Skeletal muscle cell (primary cell): ENCODE measurements around the gene MGAT5B.
A peak's percentile ranks its signal among the peaks of the same experiment; 100 is the strongest.
"Not testable (repeated sequence)": the region's sequence is repeated elsewhere in the genome, so short reads cannot be mapped to it uniquely, and the experiment has no call there.

Source experiments
- DNase-seq: peaks from one replicate; pipeline ENCODE4 v3.0.0-alpha.2; 2010; ENCODE audit warnings: low read depth
- H3K4me3 ChIP-seq: 2 replicates; pipeline ENCODE4 v1.5.1; 2011; ENCODE audit warnings: low read depth, mild to moderate bottlenecking, control low read depth, low read length, moderate library complexity

The MGAT5B gene, protein sequence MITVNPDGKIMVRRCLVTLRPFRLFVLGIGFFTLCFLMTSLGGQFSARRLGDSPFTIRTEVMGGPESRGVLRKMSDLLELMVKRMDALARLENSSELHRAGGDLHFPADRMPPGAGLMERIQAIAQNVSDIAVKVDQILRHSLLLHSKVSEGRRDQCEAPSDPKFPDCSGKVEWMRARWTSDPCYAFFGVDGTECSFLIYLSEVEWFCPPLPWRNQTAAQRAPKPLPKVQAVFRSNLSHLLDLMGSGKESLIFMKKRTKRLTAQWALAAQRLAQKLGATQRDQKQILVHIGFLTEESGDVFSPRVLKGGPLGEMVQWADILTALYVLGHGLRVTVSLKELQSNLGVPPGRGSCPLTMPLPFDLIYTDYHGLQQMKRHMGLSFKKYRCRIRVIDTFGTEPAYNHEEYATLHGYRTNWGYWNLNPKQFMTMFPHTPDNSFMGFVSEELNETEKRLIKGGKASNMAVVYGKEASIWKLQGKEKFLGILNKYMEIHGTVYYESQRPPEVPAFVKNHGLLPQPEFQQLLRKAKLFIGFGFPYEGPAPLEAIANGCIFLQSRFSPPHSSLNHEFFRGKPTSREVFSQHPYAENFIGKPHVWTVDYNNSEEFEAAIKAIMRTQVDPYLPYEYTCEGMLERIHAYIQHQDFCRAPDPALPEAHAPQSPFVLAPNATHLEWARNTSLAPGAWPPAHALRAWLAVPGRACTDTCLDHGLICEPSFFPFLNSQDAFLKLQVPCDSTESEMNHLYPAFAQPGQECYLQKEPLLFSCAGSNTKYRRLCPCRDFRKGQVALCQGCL

DNA sequence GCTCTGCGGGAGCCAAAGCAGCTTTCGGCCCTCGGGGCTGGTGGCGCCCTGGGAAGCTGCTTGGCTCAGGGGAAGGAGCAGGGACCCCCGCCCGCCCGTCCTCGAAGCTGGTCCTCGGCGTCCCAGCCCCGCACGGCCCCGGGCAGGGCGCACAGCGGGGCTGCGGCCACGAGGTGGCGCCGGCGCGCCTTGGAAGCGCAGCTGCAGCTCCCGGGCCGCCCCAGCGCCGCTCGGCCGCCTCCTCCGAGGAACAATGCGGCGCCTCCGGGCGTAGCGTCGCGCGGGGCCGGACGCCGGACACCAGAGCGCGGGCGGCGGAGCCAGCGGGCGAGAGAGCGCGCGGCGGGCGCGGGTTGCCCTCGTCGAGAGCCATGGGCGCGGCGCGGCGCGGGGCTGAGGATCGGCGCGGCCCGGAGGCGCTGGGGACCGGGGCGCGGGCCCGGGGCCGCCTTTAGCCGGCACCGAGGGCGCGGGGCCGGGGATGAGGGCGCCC is at the start of gene MGAT5B:
Gene MGAT5B (plus strand): TSS at position 229 of the 493 bp plus-strand sequence. CDS start 626 bp downstream, outside the sequence.
- peak; percentile 19 for DNase-seq
- H3K4me3 ChIP-seq, result peak within 1 kb of the TSS; percentile 26

DNA sequence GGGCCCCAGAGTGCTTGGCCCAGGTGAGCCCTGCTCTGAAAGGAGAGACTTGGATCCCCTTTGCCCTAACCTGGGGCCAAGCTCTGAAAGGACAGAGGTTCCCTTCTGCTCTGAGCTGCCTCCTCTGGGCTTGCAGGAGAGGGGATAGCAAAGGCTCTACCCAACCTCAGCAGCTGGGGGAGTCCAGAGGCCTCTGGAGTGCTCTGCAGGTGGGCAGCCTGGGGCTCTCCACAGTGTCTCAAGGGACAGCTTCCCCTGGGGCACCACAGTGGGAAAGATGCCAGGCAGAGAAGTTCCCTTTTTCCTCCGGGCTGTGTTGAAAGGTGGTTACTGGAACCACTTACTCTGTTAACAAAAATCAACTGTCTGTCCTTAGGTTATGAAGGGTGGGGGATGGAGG is 48.2 kb upstream of the MGAT5B start:
- DNase-seq, result no peak
- H3K4me3 ChIP-seq, result no peak overlapping the region

DNA sequence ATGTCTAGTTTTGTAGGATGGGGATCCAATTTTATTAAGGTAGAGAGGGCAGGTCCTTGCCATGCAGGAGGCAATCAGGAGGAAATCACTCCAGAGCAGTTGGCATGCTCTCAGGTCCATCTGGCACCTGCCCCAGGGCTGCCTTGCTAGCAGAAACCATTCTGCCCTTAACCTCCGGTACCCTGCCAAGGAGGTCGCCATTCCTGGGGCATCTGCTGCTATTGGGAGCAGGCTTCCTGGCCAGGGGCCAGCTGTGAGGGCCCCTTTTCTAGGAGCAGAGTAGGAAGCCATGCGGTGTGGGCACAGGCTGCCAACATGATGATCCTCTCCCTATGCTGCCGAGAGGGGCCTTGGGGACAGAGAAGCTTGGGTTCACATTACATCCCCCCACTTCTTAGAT is 47.6 kb upstream of the MGAT5B start:
- DNase-seq, result no peak
- no peak overlapping the region for H3K4me3 ChIP-seq

DNA sequence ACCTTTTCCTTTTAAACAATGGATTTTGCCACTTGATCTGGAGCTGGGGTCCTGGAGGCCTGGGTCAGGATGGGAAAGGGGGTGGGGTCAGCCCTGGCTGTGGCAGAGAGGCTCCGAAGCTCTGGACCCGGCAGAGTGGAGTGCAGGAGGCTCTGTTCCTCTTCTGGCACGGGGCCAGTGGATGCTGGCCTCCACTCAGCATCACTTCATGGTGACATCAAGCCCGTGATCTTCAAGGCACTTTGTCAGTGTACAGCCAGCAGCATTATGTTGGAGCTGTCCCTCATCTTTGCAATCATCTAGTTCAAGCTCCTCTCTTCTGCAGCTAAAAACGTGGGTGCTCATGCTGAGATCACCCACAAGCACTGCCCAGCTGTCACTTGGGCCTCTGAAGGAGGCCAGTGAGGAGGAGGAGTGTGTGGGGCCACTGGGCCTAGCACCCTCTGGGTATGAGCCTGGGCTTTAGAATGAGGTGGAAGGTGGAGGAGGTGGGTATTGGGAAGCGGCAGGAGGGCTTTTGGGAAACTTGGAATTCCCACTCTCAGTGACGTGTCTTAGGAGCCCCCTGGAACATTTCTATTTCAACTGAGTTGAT is 45.9 kb upstream of the MGAT5B start:
- no peak overlapping the region for H3K4me3 ChIP-seq
- DNase-seq, result no peak

DNA sequence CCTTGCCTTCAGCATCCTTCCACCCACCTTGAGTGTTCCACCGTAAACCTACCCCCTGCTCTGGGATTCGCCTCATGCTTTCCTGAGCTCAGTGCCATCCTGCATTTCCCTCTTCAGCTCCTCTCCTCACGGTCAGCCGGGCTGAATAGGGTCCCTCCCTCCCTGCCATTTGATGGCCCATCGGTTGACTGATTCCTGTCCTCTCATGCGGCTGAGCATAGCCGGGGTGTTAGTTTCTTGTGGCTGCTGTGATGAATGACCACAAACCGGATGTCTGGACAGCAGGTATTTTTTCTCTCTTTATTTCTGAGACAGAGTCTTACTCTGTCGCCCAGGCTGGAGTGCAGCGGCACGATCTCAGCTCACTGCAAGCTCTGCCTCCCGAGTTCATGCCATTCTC is 44.1 kb upstream of the MGAT5B start:
- H3K4me3 ChIP-seq, result no peak overlapping the region
- DNase-seq, result no peak

DNA sequence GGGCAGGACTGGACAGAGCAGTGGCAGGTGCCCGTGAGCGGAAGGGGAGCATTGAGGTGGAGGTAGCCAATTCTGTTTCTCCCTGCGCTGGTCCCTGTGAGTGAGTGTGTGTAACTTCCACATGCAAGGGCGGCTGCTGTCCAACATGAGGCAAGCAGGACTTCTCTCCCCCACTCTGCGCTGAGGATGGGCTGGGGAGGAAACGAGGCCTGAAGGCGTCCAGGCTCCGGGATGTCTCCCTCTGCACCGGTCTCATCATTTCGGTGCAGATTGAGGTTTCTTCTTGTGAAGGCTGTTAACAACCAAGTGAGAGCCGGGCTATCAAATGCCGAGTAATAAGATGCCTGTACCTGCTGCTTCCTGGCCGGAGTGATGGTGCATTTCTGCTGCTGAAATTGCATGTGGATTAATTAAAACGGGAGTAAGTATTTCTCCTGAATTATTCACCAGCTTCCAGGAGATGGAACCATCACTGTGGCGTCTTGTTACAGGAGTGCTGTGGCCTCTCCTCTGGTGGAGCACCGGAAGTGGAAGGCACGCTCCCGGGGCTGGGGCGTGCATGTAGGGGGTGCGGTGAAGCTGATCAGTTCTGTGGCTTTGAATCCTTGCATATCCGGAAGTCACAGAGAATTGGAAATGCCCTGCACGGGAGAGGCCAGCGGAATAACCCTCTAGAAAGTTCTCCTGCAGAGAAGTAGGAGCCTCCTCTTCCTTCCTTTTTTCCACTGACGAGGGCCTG is 41.7 kb upstream of the MGAT5B start:
- DNase-seq, result no peak
- no peak overlapping the region for H3K4me3 ChIP-seq

DNA sequence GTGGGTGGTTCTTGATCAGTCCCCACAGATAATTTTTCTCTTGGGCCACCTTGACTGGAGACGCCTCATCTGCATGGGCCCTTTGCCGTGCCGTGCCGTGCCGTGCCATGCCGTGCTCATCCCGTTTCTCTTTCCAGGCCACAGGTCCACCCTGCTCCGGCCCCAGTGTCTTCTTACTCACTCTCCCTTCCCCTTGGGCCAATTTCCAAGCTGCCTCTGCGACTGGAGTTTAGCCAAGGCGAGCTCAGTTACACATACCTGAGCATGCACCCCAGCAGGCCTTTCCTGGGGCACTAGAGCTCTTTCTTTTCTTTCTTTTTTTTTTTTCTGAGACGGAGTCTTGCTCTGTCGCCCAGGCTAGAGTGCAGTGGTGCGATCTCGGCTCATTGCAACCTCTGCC is 40.5 kb upstream of the MGAT5B start:
- no peak for DNase-seq
- H3K4me3 ChIP-seq, result no peak overlapping the region

DNA sequence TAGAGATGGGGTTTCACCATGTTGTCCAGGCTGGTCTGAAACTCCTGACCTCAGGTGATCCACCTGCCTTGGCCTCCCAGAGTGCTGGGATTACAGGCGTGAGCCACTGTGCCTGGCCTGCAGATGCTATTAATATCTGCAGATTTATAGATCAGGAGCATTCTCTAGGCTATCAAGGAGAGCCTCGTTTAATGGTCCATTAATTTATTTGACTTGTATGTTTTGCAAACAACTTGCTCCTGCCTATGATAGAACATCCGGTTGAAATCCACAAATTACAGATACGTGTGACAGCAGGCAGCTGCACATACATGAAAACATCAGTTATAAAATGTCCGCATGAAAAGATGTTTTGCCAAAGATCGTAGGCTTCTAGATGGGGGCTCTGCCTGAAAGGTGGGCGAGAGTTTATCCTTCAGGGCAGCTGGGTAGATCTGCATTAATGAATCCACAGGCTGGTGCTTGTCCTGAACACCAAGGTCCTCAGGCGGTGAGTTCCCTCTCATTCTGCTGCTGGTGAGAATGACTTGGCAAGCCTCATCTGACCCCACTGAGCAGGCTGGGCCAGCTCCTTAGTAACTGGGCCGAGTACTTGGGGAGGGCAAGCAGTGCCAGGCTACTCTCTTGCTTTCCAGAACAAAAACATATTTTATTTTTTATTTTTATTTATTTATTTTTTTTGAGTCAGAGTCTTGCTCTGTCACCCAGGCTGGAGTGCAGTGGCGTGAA is 37.1 kb upstream of the MGAT5B start:
- no peak for DNase-seq
- H3K4me3 ChIP-seq, result no peak overlapping the region

DNA sequence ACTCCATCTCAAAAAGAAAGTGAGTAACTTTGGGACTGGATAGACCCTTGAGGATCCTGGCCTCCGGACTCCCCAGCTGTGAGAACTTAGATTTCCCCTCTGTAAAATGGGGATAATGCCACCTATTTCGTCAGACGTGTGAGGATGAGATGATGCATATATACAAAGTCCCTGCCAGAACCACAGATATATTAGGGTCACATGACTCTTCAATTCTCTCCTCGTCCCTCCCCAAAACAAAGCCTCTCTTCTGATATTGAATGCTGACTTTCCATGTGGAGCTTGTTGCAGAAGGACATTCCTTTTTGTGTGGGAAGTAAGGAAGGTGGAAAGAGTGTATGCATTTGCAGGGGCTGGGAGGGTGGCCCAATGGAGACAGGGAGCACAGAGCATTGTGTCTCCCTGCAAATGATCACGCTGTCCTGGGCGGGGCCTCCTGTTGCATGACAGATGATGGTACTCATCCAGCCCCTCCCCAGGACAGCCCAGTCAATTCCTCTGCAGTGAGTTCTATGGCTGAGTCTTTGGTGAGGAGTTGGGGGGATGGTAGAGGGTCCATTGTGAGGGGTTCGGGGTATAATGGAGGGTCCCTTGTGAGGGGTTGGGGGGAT is 35.1 kb upstream of the MGAT5B start:
- no peak for DNase-seq

DNA sequence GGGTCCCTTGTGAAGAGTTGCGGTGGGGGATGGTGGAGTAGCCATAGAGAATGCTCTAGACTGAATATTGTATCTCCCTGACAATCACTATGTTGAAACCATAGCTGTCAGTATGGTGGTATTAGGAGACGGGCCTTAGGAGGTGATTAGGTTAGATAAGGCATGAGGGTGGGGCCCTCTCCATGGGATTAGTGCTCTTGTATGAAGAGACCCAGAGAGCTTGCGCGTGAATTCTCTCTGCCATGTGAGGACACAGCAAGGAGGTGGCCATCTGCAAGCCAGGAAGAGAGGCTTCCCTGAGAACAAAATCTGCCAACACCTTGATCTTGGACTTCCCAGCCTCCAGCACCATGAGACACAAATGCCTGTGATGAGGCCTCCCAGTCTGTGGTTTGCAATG is 34.5 kb upstream of the MGAT5B start:
- no peak overlapping the region for H3K4me3 ChIP-seq
- DNase-seq, result no peak

More for the DNA sequence above, 35.1 kb upstream of the MGAT5B start:
- no peak overlapping the region for H3K4me3 ChIP-seq

DNA sequence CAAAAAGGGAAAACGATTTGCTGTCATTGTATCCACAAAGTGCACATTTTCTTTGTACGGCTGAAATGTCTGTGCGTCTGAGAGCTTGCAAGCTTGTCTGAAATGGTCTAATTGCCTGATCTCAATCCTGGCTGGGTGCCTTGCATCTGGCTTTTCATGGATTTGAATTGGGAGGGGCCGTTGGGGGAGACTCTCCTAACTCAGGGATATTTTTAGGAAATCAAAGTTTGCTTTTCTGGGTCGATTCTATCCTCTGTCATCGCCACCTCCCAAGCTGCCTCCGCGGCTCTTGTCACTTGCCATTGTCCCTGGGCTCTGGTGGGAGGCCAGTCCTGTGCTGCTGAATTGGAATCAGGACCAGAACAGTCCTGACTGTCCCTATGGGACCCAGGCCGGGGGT is 33.3 kb upstream of the MGAT5B start:
- no peak for DNase-seq
- H3K4me3 ChIP-seq, result no peak overlapping the region

DNA sequence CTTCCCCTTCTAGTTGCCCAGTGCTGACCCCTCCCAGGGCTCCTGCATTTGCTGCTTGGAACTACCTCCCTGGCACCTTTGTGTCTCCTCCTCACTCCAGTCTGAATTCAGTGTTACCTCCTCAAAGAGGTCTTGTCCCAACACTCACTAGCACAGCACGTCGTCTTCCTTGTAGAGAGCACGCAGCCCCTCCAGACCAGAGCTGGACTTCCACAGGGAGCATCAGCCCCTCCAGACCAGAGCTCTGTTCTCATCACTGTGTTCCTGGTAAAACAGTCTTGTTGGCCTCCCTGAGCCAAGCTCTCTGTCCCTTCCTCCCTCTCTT is 27.8 kb upstream of the MGAT5B start:
- DNase-seq, result no peak

DNA sequence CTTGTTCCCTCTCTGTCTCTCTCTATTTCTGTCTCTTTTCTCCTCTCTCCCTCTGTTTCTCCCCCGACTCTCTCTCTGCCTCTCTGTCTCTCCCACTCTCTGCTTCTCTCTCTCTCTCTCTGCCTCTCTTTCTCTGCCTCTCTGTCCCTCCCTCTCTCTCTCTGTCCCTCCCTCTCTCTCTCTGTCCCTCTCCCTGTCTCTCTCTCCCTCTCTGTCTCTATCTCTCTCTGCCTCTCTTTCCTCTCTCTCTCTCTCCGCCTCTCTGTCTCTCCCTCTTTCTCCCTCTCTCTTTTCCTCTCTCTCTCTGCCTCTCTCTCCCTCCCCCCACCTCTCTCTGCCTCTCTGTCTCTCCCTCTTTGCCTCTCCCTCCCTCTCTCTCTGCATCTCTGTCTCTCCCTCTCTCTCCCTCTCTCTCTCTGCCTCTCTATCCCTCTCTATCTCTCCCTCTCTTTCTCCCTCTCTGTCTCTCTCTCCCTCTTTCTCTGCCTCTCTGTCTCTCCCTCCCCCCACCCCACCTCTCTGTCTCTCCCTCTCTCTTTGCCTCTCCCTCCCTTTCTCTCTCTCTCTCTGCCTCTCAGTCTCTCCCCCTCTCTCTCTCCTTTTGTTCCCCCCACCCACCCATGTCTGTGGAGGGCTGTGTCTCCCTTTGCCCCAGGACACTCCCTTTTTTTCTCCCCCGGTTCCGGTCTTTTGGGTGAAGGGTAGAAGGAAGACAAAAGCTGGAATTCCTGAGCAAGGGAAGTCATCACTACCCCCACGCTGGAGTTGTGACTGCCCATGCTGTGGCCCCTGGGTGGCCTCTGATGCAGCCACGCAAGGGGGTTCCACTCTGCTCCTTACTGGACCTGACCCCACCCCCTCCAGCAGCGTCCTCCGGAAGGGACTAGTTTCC is 27.1 kb upstream of the MGAT5B start:
- no peak overlapping the region for H3K4me3 ChIP-seq
- no peak for DNase-seq

More for the DNA sequence above, 27.8 kb upstream of the MGAT5B start:
- no peak overlapping the region for H3K4me3 ChIP-seq

DNA sequence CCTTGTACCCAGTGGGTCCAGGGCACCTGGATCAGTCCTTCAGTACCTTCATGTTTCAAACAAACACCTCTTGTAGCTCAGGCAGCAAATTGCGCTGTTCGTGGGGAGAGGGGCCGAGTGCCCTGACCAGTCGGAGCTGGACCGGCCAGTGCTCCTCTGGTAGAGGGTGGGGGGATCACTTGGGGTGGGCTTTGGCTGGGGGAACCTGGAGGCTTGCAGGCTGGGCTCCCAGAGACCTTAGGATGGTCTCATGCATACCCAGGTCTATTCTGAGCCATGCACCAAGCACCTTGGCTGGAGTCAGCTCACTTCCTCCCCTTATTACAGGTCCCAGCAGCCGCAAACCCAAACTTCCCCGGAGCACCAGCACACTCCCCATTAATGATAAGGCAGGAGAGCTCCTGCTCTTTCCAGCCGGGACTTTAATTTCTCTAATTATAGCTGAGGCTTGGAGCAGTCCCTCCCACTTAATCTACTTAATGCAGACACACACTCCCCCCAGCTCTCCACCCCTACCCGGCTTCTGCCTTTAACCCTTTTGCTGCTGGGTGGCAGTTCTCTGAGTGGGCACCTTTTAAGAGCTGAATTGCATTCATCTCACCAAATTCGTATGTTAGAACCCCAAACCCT is 26.3 kb upstream of the MGAT5B start:
- DNase-seq, result no peak
- no peak overlapping the region for H3K4me3 ChIP-seq

DNA sequence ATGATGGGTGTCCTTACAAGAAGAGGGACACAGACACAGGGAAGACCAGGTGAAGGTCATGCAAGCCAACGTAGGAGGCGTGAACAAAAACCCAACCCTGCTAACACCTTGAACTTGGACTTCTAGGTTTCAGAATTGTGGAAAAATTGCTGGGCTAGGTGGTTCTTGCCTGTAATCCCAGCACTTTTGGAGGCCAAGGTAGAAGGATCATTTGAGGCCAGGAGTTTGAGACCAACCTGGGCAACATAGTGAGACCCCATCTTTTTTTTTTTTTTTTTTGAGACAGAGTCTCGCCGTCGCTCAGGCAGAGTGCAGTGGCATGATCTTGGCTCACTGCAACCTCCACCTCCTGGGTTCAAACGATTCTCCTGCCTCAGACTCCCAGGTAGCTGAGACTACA is 25.1 kb upstream of the MGAT5B start:
- not testable (repeated sequence) for H3K4me3 ChIP-seq, DNase-seq

DNA sequence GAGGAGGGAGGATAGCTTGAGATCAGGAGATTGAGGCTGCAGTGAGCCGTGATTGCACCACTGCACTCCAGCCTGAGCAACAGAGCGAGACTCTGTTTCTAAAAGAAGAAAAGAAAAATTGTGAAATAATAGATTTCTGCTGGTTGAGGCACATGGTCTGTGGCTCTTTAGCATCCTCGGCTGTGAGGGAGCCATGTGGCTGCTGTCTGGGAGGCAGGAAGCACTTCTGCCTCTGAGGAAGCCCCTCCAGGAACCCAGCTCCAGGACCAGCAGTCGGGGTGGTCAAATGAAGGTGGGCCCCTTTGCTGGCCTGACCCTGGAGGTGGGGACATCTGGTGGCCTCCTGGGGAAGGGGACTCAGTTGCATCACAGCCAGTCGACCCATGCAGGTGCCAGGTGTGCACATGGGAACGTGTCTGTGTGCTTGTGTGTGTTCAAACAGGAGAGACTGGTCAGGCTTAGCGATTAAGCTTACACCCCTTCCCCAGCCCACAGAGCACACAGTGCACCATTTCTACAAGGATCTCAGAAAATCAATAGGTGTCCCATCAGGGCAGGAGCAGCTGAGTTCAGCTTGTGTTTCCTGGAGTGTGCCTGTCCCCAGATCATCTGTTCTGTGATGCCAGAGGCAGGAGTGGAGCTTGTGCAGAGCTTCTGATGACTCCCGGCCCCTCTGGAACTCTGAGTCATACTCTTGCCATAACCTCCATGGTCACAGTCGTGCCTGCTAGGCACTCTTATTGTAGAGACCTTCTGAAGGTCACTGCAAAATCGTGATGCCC is 24.3 kb upstream of the MGAT5B start:
- DNase-seq, result no peak
- no peak overlapping the region for H3K4me3 ChIP-seq

DNA sequence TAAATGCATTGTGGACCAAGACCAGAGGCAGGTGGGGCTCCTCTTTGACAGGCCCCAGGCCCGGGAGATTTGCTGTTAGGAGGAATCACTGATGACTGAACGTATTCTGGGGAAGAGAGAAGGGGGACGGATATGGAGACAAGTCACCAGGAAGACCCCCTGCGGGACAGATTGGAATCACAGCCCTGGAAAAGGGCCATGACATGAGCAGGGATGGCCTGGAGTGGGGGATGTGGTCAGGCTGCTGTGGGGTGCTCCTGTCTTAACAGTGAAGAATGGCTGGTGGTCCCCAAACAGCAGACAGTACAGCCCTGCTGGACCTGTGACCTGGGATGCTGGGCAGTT is 23.7 kb upstream of the MGAT5B start:
- no peak for DNase-seq
- H3K4me3 ChIP-seq, result no peak overlapping the region
